Measurements from ENCODE around the gene KDM5B.

DNA sequence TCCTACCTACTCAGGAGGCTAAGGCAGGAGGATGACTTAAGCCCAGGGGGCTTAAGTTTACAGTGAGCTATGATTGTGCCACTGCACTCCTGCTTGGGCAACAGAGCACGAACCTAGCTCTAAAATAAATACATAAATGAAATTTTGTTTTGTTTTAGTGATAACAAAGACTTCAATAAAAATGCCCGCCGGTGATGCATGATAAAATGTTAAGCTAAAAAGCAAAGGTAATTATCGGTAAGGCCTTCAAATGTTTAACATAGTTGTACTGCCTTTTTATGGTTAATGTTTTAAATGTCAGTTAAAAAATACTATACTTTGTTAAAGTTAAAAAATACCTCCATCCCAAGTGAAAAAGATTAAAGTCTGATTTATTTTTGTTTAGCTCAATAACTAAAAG, 27.0 kb downstream of the KDM5B start:
- TF ChIP-seq, protein P1, sequence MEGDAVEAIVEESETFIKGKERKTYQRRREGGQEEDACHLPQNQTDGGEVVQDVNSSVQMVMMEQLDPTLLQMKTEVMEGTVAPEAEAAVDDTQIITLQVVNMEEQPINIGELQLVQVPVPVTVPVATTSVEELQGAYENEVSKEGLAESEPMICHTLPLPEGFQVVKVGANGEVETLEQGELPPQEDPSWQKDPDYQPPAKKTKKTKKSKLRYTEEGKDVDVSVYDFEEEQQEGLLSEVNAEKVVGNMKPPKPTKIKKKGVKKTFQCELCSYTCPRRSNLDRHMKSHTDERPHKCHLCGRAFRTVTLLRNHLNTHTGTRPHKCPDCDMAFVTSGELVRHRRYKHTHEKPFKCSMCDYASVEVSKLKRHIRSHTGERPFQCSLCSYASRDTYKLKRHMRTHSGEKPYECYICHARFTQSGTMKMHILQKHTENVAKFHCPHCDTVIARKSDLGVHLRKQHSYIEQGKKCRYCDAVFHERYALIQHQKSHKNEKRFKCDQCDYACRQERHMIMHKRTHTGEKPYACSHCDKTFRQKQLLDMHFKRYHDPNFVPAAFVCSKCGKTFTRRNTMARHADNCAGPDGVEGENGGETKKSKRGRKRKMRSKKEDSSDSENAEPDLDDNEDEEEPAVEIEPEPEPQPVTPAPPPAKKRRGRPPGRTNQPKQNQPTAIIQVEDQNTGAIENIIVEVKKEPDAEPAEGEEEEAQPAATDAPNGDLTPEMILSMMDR (IDR thresholded peaks at IDR 0.05 in 2 of 3, conservative IDR thresholded peaks at IDR 0.05 in 1 of 3; ENCODE audit: borderline replicate concordance in 1 of 3, insufficient read depth in 1 of 3, low read depth in 2 of 3, low read length in 2 of 3), result no peak
- no peak for TF ChIP-seq MAX (IDR thresholded peaks at IDR 0.05)
- TF ChIP-seq EGR1 (IDR thresholded peaks at IDR 0.05; ENCODE audit: low read depth), result no peak
- no peak for TF ChIP-seq SIN3A (IDR thresholded peaks at IDR 0.05; ENCODE audit: low read depth)
- no peak for TF ChIP-seq YY1 (IDR thresholded peaks at IDR 0.05; ENCODE audit: extremely low read depth, insufficient replicate concordance, low read depth, low read length)
- TF ChIP-seq CEBPB (IDR thresholded peaks at IDR 0.05; ENCODE audit: low read depth), result no peak
- no peak for TF ChIP-seq EZH2 (IDR thresholded peaks at IDR 0.05)

Measured in HCT116 (cell line).